Liver (tissue), 9 donors: ENCODE data around the gene THSD4. TPM values are rescaled to one million over a fixed set of nuclear protein-coding genes. Genes with fewer than 3 reads are reported as not detected.
A peak's percentile ranks its signal among the peaks of the same experiment; 100 is the strongest.

Experiments
- DNase-seq: peaks from one replicate; pipeline ENCODE4 v3.0.0-alpha.2; 2017; ENCODE audit warnings: low spot score
- H3K27ac ChIP-seq, 2 donors: one replicate each; pipeline ENCODE4 v1.7.0; 2013; ENCODE audit warnings: inconsistent platforms in 2 of 2, low read length in 2 of 2, control low read depth in 1 of 2, low read depth in 1 of 2, mild to moderate bottlenecking in 1 of 2
- H3K27me3 ChIP-seq, 4 donors: one replicate each; pipeline versions ENCODE4 v1.6.1 to v1.7.0; 2013; ENCODE audit warnings: low read length in 3 of 4, inconsistent platforms in 1 of 4, mild to moderate bottlenecking in 1 of 4, moderate library complexity in 1 of 4; ENCODE audit not compliant: control insufficient read depth in 4 of 4, insufficient read depth in 4 of 4
- H3K36me3 ChIP-seq, 4 donors: one replicate each; pipeline versions ENCODE4 v1.6.1 to v1.7.0; 2013; ENCODE audit warnings: low read length in 3 of 4, mild to moderate bottlenecking in 3 of 4, low read depth in 1 of 4, moderate library complexity in 1 of 4; ENCODE audit not compliant: control insufficient read depth in 4 of 4, insufficient read depth in 3 of 4
- H3K4me1 ChIP-seq, 4 donors: one replicate each; pipeline versions ENCODE4 v1.6.1 to v1.7.0; 2013; ENCODE audit warnings: low read length in 3 of 4, mild to moderate bottlenecking in 3 of 4, moderate library complexity in 1 of 4; ENCODE audit not compliant: control insufficient read depth in 4 of 4, insufficient read depth in 4 of 4
- H3K4me3 ChIP-seq, 3 donors: one replicate each; pipeline versions ENCODE4 v1.6.1 to v1.7.0; 2013; ENCODE audit warnings: low read length in 3 of 3, control low read depth in 1 of 3, low read depth in 1 of 3, mild to moderate bottlenecking in 1 of 3
- H3K9ac ChIP-seq, 2 donors: one replicate each; pipeline ENCODE4 v1.7.0; 2013; ENCODE audit warnings: low read length in 2 of 2, mild to moderate bottlenecking in 2 of 2, moderate library complexity in 2 of 2, control low read depth in 1 of 2, low read depth in 1 of 2
- H3K9me3 ChIP-seq, 4 donors: one replicate each; pipeline versions ENCODE4 v1.6.1 to v1.7.0; 2013; ENCODE audit warnings: low read length in 3 of 4; ENCODE audit not compliant: control insufficient read depth in 4 of 4
- ATF3 ChIP-seq: IDR thresholded peaks from 2 replicates; pipeline ENCODE4 v1.6.1; 2016; ENCODE audit warnings: antibody characterized with exemption
- CTCF ChIP-seq: fragments of 150-350 bp; IDR thresholded peaks from 2 replicates; pipeline ENCODE4 v1.5.1; 2017; ENCODE audit warnings: improper control_type of control experiment, low read depth, low read length; ENCODE audit not compliant: missing input control
- EGR1 ChIP-seq, 2 donors: IDR thresholded peaks; 2 replicates each; pipeline ENCODE4 v1.6.1; 2016 to 2018; ENCODE audit warnings: antibody characterized with exemption in 2 of 2, low read depth in 2 of 2
- FOXA1 ChIP-seq: IDR thresholded peaks from 2 replicates; pipeline ENCODE4 v1.6.1; 2016; ENCODE audit warnings: antibody characterized with exemption
- FOXA2 ChIP-seq: IDR thresholded peaks from 2 replicates; pipeline ENCODE4 v1.6.1; 2016; ENCODE audit warnings: antibody characterized with exemption
- GABPA ChIP-seq, 2 donors: IDR thresholded peaks in 1 of 2; conservative IDR thresholded peaks in 1 of 2; 2 replicates each; pipeline ENCODE4 v1.6.1; 2016; ENCODE audit warnings: antibody characterized with exemption in 2 of 2, mild to moderate bottlenecking in 1 of 2, moderate library complexity in 1 of 2
- HNF4A ChIP-seq, 2 donors: conservative IDR thresholded peaks; 2 replicates each; pipeline ENCODE4 v1.6.1; 2016; ENCODE audit warnings: antibody characterized with exemption in 2 of 2, mild to moderate bottlenecking in 2 of 2
- HNF4G ChIP-seq: IDR thresholded peaks from 2 replicates; pipeline ENCODE4 v1.6.1; 2016; ENCODE audit warnings: antibody characterized with exemption
- JUND ChIP-seq, 2 donors: IDR thresholded peaks; 2 replicates each; pipeline ENCODE4 v1.6.1; 2016; ENCODE audit warnings: antibody characterized with exemption in 2 of 2
- MAX ChIP-seq: IDR thresholded peaks from 2 replicates; pipeline ENCODE4 v1.6.1; 2016; ENCODE audit warnings: antibody characterized with exemption
- NR2F2 ChIP-seq: IDR thresholded peaks from 2 replicates; pipeline ENCODE4 v1.6.1; 2016; ENCODE audit warnings: antibody characterized with exemption
- RAD21 ChIP-seq, 2 donors: IDR thresholded peaks; 2 replicates each; pipeline ENCODE4 v1.6.1; 2016; ENCODE audit warnings: antibody characterized with exemption in 2 of 2, mild to moderate bottlenecking in 2 of 2
- REST ChIP-seq: IDR thresholded peaks from 2 replicates; pipeline ENCODE4 v1.6.1; 2016; ENCODE audit warnings: antibody characterized with exemption, mild to moderate bottlenecking
- RXRA ChIP-seq, 2 donors: IDR thresholded peaks; 2 replicates each; pipeline ENCODE4 v1.6.1; 2017 to 2018; ENCODE audit warnings: antibody characterized with exemption in 2 of 2, mild to moderate bottlenecking in 1 of 2
- TAF1 ChIP-seq: conservative IDR thresholded peaks from 2 replicates; pipeline ENCODE4 v1.6.1; 2016; ENCODE audit warnings: antibody characterized with exemption, mild to moderate bottlenecking
- ZBTB33 ChIP-seq: IDR thresholded peaks from 2 replicates; pipeline ENCODE4 v1.6.1; 2016; ENCODE audit warnings: antibody characterized with exemption
- WGBS: extraction: QIAGEN DNeasy Blood & Tissue Kit; methylation state at CpG from one replicate; pipeline ENCODE4 v1.1.7; 2013; 5-methylcytosine and 5-hydroxymethylcytosine counted together
- polyA plus RNA-seq, 2 donors: library from polyadenylated mRNA; stranded (reverse) in 1 of 2; unstranded in 1 of 2; fragments of 200-250 nt in 1 of 2; fragments of >200 nt in 1 of 2; fragmentation: Nextera tagmentation in 1 of 2; extraction: Ambion mirVana in 1 of 2; gene quantifications; one replicate each; pipeline versions ENCODE4 v1.2.1 to v1.2.3, GENCODE V29; 2013 to 2015
- total RNA-seq, 2 donors: library from RNA; depleted of rRNA; stranded (reverse); fragments of >200 nt; gene quantifications; one replicate each; pipeline ENCODE4 v1.2.3, GENCODE V29; 2014
- donor health status: healthy.
- donor health status: healthy.
- donor health status: healthy.
- donor health status: healthy.
- donor health status: healthy.

Gene THSD4
- total and polyA plus RNA-seq, 4 donors, result 0.23 to 11.5 (median 1.9) TPM

- H3K4me1 ChIP-seq, result peaks cover 2 to 17% (median 4%) of the 10 kb centered on the region in 4 donors
- H3K4me3 ChIP-seq, result no peak overlapping the region
- H3K36me3 ChIP-seq, result no peaks in the 10 kb centered on the region
- WGBS, result 66% methylated on average over 5 of the region's 5 CpGs
- H3K27me3 ChIP-seq, result no peaks in the 10 kb centered on the region
- H3K9ac ChIP-seq, result no peak overlapping the region
- peak in 1 of 2 donors; percentile 21 for TF ChIP-seq HNF4A (conservative IDR thresholded peaks at IDR 0.05)
- TF ChIP-seq FOXA2, result no peak
- H3K27ac ChIP-seq, result peak overlapping the region in 1 of 2 donors; percentile 14
- H3K9me3 ChIP-seq, result no peaks in the 10 kb centered on the region
- DNase-seq, result no peak
Observed at GRCh38 chr15:71742964-71743363, 627.7 kb downstream of the THSD4 start.

- H3K9me3 ChIP-seq, result no peaks in the 10 kb centered on the region
- H3K27me3 ChIP-seq, result no peaks in the 10 kb centered on the region
- peaks cover 2 to 17% (median 6%) of the 10 kb centered on the region in 4 donors for H3K4me1 ChIP-seq
- DNase-seq, result peak; percentile 45
- H3K36me3 ChIP-seq, result no peaks in the 10 kb centered on the region
- H3K9ac ChIP-seq, result no peak overlapping the region
- WGBS, result 20% methylated on average over 6 of the region's 6 CpGs
- no peak overlapping the region for H3K4me3 ChIP-seq
- no peak overlapping the region for H3K27ac ChIP-seq
- TF ChIP-seq HNF4G (no peak), RXRA (IDR thresholded peaks at IDR 0.05) (no peak), TAF1 (no peak), HNF4A (conservative IDR thresholded peaks at IDR 0.05) (peak in 1 of 2 donors; percentile 10), EGR1 (IDR thresholded peaks at IDR 0.05; ENCODE audit: low read depth in 2 of 2) (no peak), FOXA2 (no peak), CTCF (peak; percentile 75), ZBTB33 (no peak), FOXA1 (no peak), GABPA (IDR thresholded peaks at IDR 0.05 in 1 of 2, conservative IDR thresholded peaks at IDR 0.05 in 1 of 2) (no peak), NR2F2 (no peak), REST (no peak), ATF3 (no peak), RAD21 (IDR thresholded peaks at IDR 0.05) (peak; percentile 77 to 81), JUND (IDR thresholded peaks at IDR 0.05) (no peak), MAX (no peak)
Observed at GRCh38 chr15:71743861-71744382, 628.7 kb downstream of the THSD4 start.
